Stimulated activated CD4-positive, alpha-beta T cell treated with anti-CD3 and anti-CD28 coated beads, Interleukin-15, amount 100 ng/mL, for 1 hour (primary cell): ENCODE data around the gene RBM6.
A peak's percentile ranks its signal among the peaks of the same experiment; 100 is the strongest.
"Not testable (repeated sequence)": the region's sequence is repeated elsewhere in the genome, so short reads cannot be mapped to it uniquely, and the experiment has no call there.

Source experiments
- DNase-seq, 2 donors: peaks; one replicate each; pipeline ENCODE4 v3.0.0-alpha.2; 2020; ENCODE audit warnings: low read depth in 1 of 2, low spot score in 1 of 2

RBM6 gene

DNA sequence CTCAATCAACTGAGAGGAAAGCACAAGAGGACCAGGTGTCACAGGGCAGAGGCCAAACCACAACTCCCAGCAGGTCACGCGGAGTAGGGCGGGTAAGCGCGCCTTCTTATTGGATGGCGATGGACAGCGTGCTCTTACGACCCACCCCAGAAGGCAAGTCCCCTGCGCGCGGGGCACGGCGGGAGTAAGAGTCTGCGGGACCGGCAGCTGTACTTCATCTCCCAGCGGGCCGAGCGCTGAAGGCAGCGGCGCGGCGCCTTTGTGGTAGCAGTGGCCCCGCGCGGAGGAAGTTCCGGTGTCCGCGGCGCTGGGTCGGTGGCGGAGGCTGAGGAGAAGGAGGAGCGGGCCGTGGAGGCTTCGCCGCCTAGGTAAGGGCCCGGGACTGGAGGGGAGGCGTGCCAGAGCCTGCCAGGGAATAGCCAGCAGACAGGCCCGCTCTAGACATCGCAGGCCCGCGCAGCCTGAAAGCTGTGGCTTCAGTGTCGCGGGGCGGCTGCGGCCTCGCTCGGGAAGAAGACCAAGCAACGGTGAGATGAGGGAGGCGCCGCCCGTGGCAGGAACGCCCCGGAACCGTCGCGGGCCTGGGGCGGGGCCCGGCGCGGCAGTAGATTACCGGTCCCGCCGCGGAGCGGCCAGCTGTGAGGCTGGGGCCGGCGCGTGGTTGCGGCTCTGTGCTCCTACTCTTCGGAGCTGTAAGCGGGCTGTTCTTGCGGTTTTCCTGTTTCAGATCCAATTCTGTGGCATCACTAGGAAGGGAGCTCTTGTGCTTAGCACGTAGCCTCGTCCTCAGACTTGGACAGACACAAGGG, at the start of gene RBM6:
TSS of gene RBM6 (plus strand) at position 293 of the 809 bp plus-strand sequence. CDS start 22,492 bp downstream, outside the sequence.
- peak; percentile 85 to 91 for DNase-seq

- DNase-seq, result no peak
Observed at GRCh38 chr3:49895791-49896190, 44.2 kb upstream of the RBM6 start.

- no peak for DNase-seq
Observed at GRCh38 chr3:49896345-49896744, 43.6 kb upstream of the RBM6 start.

GRCh38 chr3:49898991-49899390, 41.0 kb upstream of the RBM6 start:
- DNase-seq, result no peak

- DNase-seq, result no peak
Observed at GRCh38 chr3:49899815-49900214, 40.1 kb upstream of the RBM6 start.

DNA sequence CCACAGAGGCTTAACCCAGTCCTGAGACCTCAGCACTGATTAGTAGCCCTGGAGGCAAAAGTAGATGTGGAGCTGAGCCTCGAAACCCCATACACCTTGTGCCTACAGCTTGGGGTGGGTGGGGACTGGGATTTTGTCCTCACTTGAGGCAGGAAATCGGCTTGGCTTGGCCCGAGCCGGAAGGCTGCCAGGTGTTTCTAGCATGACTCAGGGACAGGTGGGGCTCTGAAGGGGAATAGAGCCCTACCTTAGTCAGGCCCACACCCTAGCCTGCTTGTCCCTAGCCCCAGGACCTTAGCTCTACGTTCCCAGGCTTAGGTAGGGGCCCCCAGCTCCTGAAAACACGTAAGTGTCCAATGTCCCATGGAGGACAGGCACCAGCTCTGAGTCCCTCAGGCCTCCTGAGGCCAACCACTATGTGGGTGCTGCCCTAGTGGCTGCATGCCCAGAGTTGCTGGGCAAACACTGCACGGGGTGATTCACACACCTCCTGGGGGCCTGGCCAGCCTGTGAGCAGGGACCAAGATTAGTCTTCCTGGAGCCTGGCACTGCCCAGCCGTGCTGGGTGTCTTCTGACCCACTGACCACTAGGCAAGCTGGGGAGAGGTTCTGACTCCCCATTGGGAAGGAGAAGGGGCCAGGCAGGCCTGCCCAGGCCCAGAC, 39.3 kb upstream of the RBM6 start:
- DNase-seq, result no peak

- DNase-seq, result no peak
Observed at GRCh38 chr3:49901366-49902339, 38.3 kb upstream of the RBM6 start.

GRCh38 chr3:49902511-49903345, 37.2 kb upstream of the RBM6 start:
- no peak for DNase-seq

DNA sequence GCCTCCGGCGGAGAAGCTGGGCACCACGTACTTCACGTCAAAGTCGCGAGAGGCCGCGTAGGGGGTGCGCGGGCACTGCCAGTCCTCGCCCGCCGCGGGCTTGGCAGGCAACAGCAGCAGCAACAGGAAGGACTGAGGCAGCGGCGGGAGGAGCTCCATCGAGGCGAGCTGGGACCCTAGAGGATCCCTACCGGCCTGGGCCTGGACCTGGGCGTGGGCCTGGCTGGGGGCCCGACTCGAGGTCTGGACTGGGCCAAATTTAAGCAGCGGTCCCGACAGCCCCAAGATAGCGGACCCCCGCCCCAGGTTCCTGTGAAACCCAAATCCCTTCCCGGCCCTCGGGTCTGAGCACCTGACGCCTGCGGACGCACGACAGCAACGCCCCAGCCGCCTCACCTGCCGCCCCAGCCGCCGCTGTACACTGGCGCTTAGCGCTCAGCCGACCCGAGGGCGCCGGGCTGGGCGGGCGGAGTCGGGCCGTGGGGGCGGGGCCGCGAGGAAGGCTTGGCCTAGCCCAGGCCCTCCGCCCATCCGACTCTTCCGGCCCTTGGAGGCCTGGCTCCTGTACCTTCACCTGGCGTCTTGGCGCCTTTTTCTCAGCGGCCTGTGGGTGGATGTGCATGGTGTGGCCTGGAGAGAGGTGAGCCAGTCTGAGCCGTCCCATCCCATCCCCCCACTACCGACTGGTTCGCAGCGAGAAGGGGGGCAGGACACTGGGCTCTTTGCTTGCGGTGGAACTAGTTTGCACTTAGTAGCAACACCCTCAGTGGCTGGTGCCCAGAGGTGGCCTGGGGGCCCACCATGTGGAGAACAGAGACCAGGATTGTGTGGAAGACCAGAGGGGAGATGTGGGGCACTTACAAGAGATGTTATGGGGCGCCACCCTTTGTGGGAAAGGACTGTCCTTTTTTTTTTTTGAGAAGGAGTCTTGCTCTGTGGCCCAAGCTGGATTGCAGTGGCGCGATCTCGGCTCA, 36.2 kb upstream of the RBM6 start, which contains the start of gene MST1R:
TSS of gene MST1R (minus strand) at position 423 of the 974 bp plus-strand sequence. CDS start at position 159, 264 bp downstream.
- DNase-seq, result peak; percentile 62 to 77

GRCh38 chr3:49904448-49904847, 35.5 kb upstream of the RBM6 start:
- not testable (repeated sequence) for DNase-seq

- DNase-seq, result peak in 1 of 2 donors; percentile 15
Observed at GRCh38 chr3:49906073-49906743, 33.7 kb upstream of the RBM6 start.

- no peak for DNase-seq
Observed at GRCh38 chr3:49908373-49909199, 31.4 kb upstream of the RBM6 start.

DNA sequence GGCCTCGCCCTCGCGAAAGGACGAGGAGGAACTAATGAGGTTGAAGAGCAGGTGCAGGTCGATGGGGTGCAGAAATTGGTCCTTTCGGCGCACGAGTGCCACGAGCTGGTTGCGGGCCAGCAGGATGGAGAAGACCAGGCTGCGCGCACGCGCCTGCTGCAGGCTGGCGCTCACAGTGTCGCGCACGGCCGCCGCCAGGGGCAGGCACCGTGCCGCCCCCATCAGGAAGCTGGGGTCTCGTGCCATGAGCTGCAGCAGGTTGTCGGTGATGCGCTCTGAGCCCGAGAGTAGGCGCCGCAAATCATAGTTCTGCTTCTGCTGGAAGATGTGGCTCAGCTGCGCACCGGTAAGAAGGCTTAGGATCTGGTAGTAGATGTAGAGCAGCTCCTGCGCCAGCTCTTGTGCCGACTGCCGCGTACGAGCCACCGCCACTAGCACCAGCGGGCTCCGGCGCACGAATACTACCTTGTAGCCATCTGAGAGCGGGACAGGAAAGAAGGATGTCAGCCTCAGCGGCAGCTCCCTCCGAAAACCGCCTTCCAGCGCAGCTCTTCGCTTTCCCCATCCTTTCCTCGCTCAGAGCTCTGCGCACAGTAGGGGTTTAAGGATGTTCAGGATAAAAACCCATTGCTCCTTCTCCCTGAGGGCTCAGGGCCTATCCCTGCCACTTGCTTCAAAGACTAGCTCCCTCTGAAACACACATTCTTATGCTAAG, 29.4 kb upstream of the RBM6 start:
- DNase-seq, result no peak

DNA sequence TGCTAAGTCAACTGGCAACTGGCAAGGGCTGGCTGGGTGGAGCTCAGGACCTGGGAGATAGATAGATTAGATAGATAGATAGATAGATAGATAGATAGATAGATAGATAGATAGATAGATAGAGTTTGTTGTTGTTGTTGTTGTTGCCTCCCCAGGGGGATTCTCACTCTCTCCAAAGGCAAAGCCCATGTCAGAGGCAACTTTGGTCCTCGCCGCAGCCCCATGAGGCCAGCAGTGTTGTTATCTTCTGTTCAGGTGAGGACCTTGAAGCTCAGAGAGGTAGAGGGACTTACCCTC, 28.9 kb upstream of the RBM6 start:
- no peak for DNase-seq

DNA sequence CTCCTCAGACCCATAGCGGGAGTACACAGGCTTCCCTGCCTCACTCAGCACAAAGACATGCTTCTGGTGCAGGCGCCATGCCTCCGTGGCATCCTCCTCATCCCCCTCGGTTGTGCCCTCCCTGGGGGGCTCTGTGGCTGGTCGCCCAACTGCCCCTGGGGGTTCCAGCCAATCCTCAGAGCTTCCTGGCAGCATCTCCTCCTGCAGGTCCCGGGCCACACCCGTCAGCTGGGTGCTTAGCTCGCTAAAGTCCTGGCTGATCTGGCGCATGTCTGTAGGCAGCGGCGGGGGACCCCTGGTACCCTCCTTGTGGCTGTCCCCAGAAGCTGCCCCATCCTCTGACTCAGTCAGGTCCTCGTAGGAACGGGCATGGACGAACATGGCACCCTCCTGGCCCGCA, 28.3 kb upstream of the RBM6 start:
- no peak for DNase-seq

- no peak for DNase-seq
Observed at GRCh38 chr3:49912881-49913281, 27.1 kb upstream of the RBM6 start.

- DNase-seq, result no peak
Observed at GRCh38 chr3:49914906-49915305, 25.0 kb upstream of the RBM6 start.
